CD4-positive, alpha-beta T cell treated with Interleukin-6 for 4 hours (primary cell): ENCODE data around the gene FNDC11.
A peak's percentile ranks its signal among the peaks of the same experiment; 100 is the strongest.

Source experiments
- DNase-seq: peaks from one replicate; pipeline ENCODE4 v3.0.0-alpha.2; 2020; ENCODE audit warnings: mixed read lengths

FNDC11 gene

DNA sequence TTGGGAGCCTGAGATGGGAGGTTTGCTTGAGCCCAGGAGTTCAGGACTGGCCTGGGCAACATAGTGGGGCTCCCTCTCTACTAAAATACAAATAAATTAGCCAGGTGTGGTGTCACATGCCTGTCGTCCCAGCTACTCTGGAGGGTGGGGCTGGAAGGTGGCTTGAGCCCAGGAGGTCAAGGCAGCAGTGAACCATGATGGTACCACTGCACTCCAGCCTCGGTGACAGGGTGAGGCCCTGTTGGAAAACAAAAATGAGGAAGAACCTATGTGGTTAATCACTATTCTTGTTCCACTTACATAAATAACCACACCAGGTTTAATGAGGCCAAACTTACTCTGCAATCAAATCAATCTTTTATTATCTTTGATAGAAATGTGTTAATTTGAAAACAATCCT, 28.0 kb upstream of the FNDC11 start:
- no peak for DNase-seq

DNA sequence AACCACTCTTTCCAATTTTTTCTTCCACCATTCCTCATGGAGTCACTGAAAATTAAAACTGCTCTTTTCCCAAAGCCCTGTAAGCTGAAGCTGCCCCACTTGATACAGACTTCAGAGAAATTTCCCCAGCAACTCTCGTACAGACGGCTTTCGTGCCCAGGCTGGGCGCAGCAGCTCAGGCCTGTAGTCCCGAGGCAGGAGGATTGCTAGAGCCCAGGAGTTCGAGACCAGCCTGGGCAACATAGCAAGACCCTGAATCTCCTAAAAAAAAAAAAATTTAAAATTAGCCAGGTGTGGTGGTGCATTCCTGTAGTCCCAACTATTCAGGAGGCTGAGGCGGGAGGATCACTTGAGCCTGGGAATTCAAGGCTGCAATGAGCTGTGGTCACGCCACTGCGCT, 26.8 kb upstream of the FNDC11 start:
- DNase-seq: no peak

DNA sequence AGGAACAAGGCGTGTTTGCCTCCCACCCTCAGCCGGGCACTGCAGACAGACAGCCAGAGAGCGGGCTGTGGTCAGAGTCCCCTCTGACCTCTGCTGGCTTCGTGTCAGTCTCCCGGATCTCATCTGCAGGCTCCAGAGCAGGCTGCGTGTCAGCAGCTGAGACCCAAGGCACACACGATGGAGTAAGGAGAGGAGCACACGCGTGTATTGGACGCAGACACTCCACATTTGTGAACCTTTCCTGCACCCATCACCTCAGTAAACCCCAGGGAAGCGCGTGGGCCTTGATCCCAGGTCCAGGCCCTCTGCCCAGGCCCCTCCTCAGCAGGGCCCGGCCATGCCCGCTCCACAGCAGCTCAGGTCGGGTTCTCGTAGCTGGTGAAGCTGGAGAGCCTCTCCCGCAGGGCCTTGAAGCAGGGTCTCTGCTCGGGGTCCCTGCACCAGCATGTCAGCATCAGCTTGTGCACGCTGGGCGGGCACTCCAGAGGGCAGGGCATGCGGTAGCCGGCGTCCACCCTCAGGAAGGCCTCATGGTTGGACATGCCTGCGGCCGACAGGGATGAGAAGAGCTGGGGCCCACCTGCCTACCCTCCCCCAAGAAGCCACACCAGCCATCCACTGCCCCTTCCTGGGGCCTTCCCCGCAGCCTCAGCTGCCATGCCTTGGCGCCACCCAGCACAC, 24.6 kb upstream of the FNDC11 start:
- no peak for DNase-seq

DNA sequence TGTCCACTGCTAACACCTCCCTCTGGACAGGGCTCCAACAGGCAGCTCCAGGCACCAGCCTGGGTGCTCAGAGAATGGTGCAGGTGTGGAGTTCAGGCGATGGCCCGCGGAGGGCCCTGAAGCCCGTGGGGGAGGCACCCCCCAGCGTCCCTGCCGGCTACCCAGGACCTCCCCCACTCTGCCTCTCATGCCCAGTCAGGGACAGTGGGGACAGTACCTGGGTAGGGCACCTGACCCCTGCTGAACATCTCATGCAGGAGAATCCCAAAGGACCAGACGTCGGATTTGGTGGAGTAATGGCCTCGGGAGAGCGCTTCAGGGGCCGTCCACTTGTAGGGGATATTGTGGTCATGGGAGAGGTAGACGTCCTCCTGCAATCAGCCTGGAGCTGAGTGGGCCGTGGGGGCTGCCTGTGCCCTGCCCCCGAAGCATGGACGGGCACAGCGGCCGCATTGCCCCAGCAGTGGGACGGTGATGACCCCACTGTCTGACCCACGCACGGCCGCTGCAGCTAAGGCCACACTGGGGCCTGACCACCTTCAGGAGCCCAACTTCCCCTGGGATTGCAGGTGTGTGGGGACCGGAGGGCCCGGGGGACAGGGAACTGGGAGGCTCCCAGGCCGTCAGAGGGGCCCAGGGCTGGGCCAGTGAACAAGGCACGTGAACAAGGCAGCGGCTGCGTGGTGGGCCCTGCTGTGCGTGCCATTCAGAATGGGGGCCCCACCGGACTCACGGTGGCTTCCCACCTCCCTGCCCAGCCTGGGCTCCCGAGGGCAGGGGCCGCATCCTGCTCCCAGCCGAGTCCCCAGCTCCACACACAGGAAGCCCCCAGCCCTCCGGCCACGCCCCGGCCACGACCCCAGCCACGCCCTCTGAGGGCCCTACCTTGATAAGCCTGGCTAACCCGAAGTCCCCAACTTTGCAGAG, 23.8 kb upstream of the FNDC11 start:
- DNase-seq: no peak

DNA sequence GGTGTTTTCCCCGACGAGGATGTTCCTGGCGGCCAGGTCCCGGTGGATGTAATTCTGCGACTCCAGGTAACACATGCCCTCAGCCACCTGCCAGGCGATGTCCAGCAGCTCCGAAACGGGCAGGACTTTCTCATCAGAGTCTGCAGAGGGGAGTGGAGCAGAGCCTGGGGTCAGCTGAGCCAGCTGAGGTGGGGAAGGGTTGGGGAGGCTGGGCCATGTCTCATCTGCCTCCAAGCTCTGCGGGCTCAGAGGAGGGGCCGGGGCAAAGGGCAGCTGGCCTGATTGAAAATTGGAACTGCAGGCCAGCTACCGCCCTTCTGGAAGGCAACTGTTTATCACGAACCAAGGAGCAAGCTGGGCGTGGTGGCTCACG, 23.2 kb upstream of the FNDC11 start:
- DNase-seq: no peak

DNA sequence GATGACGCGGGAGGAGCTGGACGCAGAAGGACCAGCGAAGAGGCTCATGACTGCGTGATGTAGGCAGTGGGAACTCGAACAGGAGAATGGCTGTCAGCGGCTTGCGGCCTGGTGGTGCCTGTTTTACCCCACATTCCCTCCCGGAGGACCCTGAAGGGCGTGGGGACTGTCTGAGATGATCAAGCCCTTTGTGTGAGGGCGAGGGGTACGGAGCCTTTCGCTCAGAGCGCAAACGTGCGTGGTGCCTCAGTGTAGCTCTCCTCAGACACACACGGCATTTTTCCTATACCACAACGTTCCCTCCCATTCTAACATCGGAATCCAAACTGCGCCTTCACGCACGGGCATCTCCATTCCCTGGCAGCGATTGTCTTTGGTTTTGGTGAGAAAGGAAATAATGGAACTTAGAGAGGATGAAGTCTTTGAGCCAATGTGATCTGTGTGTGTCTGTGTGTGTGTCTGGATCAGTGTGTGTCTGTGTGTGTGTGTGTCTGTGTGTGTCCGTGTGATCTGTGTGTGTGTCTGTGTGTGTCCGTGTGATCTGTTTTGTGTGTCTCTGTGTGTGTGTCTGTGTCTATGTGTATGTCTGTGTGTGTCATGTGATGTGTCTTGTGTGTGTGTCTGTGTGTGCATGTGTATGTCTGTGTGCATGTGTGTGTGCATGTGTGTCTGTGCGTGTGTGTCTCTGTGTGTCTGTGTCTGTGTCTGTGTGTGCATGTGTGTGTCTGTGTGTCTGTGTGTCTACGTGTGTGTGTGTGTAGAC, 22.1 kb upstream of the FNDC11 start:
- no peak for DNase-seq

DNA sequence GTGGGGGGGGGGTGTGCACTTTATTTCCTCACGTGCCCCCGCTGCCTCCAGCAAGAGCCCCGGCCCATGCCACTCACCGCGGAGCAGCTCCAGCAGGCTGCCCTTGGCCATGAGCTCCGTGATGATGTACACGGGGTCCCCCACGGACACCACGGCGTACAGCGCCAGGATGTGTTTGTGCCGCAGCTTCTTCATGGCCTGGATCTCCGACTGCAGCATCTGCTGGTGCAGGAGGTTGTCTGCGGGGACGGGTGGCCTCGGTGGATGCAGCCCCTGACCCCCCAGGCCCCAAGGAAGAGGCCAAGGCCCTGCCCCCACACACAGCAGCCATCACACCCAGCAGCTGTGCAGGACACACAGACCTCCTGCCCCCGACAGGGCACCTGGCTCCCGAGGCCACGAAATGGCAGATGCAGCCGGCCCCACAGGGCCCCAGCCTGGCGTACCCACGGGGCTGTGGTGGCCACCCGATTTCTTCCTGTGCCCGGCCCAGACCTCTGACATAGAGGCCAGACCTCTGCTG, 21.4 kb upstream of the FNDC11 start:
- no peak for DNase-seq

DNA sequence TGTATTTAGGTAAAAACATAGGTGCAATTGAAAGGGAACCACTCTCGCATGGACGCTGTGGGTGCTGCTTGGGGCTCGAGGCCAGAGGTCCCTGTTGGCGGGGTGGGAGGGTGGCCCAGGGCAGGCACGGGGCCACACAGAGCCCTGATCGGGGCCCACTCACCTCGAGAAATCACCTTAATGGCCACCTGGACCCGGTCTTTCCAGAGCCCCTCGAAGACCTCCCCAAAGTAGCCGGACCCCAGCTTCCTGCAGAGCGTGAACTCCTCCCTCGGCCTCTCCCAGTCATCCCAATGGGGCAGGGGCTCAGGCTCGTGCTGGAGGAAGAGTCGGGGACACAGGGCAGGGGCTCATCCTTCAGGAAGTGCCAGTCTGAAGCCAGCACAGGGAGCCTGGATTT, 20.6 kb upstream of the FNDC11 start:
- no peak for DNase-seq

DNA sequence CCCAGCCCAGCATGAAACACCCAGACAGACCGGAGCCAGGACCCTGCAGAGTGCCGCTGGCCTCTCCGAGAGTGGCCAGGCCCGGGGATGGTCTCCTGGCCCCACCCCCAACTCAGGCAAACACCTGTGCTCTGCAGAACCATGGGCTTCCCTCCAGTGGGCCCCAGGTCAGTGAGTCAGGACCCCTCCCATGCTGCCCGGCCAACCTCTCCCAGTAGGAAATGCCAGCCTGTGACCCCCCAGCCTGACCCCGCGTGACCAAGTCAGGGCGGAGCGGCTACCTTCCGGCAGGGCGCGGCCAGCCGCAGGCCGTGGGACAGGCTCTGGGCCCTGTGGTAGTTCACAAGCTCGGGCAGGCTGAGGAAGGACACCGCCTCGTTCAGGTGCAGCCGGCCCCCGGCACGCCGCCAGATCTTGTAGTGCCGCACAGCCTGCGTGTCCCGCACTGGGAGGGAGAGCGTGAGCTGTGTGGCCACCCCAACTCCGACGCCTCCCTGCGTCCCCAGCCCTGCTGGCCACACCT, 20.0 kb upstream of the FNDC11 start:
- DNase-seq: no peak

DNA sequence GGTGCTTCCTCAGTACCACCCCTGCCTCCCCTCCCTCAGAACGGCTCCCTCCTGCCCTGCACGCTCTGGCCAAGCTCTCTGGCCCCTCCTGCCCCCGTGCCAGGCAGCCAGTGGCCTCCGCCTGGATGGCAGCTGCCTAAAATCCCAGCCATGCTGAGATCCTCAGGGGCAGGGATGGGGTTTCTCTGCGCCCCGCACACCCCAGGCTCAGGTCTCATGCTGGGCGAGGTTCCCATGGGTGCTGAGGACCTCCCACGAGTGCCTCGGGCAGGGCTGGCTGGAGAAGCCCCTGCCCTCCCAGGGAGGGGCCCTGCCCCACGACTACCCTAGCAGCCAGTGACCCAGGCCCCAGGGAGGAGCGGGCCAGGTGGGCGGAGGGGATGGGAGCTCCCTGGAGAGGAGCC, 19.5 kb upstream of the FNDC11 start:
- no peak for DNase-seq

DNA sequence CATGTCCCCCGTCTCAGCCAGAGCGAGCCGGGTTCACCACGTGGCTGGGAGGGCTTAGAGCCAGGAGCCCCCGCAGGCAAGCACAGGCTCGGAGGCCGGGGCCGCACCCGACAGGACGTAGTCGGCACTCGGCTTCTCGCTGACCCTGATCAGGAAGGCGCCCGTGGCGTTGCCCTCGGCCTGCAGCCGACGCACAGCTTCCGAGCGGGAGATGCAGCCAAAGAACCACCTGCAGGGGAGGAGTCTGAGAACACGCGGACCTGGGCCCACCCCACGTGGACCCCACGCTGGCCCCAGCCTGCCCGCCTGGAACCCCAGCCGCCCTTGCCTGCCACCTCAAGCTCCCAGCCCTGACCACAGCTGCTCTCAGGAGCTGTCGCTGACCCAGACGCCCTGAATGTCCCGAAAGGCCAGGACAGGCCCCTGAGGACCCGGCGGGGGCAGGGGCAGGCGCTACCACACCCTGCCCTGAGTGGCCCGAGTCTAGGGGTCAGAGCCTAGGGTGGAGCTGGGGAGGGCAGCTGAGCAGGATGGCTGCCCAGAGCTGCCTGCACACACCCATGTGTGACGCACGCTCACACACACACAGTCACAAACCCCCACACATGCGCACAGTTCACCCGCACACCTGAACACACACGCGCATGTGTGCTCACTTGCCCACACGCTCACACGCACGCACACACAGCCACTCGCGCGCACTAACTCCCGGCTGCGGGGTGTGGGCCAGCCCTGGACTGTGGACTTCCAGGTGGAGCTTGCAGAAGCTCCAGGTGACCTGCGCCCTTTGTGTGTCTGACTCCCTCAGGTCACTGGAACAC, 18.9 kb upstream of the FNDC11 start:
- peak; percentile 1 for DNase-seq

DNA sequence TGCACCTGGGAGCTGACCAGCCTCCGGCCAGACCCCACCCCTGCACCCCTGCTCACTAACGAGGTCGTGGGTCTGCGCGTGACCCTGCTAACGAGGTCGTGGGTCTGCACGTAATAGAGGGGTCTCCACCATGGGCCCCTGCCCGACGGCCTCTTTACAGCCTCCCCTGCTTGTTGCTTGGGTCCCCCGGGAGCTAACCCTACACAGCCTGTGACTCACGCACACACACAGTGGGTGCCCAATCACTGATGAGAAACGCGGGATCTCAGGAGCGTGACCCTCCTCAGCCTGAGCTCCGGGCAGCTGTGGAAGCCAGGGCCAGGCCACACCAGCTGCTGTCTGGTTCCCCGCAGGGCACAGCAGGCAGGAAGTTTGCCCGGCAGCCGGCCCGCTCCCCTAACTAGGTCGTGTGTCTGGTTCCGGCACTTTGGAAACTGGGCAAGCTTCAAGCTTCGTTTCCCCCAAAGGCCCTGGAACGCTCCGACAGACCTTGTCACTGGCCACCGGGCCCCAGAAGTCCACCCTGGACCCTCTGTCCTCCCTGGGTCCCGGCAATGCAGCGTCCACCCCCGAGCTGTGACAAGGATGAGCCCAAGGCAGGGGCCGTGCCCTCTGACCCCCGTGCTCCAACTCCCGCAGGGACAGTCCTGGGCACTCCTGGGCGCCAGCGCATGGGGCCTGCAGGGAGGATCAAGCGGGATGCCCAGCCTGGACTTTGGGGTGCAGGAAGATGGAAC, 17.6 kb upstream of the FNDC11 start:
- peak; percentile 1 for DNase-seq

DNA sequence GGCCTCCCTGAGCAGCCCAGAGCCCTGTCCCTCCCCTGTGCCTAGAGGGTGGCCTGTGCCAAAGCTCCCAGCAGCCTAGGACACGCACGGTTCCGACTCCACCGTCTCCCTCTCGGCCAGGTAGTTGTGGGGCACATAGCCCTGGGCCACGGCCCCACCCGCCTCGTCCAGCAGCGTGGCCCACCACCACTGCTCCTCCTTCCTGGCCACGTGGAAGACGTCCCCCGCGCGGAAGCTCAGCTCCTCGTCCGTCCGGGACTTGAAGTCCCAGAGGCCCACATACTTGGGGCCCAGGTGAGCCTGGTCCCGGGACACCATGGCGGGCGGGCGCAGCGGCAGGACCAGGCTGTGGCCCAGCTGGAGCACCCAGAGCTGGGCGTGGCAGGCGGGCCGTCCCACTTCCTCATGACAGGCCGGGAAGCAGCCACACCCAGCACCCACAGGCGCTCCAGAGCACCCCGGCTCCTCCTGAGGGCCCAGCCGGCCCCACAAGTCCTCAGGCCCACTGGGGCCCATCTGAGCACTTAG, 16.9 kb upstream of the FNDC11 start, which contains the start of gene PTK6:
Gene PTK6 (minus strand): TSS at position 380 of the 528 bp plus-strand sequence. CDS start 62 bp downstream, at position 318.
- peak; percentile 39 for DNase-seq

DNA sequence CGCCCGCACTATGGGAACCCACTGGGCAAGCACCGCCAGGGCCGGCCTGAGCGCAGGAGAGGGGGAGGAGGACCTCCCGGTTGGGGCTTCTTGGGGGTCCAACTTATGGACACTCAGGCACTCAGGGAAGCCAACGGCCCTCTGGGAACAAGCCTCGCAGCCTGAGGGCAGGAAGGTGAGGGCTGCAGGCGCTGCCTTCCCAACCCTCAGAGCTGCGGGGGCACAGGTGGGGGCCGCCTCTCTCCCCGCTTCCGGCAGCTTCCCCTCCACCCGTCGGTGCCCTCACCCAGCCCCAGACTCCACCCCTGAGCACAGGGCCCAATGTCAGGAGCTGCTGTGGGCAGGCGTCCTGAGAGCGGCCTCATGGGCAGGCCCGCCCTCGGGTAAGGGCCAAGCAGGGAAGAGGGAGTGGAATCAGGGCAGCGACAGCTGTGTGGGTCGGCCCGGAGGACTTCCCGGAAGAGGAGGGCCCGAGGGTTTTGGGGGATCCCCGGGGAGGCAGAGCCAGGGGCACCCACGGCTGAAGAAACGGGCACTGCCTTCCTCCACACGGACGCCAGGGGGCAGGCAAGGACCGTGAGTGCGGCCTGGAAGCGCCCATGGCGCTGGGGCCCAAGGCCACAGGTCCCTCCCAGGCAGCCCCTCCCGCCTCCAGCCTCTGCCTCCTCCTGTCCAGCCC, 16.3 kb upstream of the FNDC11 start:
- DNase-seq: peak; percentile 92

DNA sequence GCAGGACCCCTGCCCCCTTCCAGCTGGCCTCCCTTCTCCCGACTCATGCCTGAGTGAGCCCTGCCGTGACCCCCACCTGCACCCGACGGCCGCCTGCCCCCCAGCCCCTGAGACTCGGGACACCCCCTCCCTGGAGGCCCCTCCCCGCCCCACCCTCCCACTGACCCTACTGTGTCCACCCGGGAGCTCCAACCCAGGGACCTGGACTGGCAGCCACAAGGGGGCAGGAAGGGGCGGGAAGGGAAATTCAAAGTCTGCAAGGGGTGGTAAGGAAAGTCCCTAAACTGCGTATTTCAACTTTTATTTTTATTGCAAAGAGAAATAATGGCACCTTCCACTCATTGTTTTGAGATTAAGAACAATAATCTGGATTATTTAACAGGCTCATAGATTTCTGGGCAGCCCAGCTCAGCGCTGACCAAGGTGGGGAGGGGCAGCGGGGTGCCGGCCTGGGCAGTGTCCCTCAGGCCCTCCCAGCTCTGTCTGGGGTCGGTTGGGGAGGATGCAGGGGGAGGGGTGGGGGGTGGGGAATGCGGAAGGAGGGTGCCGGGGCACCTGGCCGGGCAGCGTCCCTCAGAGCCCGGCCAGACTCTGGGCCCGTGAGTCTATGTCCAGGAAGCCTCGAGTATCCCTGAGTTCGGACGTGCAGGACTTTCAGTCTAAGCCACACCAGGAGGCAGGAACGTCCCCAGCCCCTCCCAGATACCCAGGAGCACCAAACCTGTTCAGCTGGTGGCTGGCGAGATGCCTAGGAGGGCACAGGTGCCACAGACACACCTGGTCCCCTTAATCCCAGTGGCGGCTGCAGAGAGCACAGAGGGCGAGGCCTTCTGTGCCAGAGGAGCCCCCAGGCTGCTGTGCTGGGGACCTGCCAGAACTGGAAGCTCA, 15.5 kb upstream of the FNDC11 start:
- DNase-seq: no peak

DNA sequence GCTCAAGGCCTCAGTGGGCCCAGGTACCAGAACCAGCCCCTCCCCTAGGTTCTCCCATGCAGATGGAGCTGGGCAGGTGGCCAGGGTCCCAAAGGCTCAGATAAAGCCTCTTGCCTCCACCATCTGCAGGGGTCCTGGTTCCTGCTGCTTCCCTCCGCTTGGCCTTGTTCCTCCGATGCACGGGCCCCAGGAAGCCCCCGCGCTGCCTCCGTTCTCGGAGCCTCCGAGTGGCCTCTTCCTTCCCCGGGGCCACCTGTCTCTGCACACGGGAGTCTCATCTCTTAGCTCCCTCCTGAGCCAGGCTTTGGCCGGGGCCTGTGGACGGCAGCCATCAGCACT, 14.9 kb upstream of the FNDC11 start:
- DNase-seq: no peak

DNA sequence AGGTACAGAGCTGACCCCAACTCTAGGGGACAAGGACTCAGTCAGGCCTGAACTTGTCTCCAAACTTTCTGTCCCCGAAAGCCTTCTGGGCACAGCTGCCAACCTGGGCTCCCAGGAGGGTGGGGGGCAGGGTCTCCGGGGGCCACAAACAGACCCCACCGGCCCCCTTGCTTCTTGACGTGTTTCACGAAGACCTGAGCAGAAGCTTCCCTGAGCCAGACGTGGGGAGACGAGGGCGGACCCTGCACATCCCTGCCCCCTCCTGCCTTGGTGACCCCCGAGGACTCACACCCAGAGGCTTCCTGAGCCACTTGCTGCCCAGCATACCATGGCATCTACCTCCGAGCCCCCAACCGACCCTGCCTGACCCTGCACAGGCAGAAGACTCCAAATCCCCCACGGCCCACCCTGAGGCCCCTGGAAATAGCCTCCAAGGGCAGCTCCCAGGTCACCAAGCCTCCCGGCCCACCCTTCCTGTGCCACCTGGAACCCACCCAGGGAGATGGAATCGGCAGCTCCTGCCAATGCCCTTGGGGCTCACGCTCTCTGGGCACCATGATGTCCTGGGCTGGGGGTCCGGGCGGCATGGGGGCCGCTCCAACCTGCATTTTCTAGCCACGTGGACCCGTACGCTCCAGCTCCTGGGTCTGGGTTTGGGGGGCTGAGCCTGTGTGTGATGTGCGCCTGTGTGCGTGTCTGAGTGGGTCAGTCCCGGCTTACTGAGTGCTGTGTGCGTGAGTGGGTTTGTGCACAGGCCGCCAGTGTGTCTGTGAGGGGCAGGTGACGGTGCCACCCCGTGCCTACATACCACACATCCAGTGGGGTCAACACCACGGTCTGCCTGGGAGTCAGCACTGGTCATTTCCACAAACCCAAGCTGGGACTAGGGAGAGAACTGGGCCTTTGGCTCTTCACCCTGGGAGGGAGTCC, 14.3 kb upstream of the FNDC11 start:
- no peak for DNase-seq
